Measurements from ENCODE around the gene KATNBL1. TPM values are rescaled to one million over a fixed set of nuclear protein-coding genes. Genes with fewer than 3 reads are reported as not detected.

KATNBL1 gene
- total RNA-seq, 1 donor from 2014 or later: 37.9 TPM

DNA sequence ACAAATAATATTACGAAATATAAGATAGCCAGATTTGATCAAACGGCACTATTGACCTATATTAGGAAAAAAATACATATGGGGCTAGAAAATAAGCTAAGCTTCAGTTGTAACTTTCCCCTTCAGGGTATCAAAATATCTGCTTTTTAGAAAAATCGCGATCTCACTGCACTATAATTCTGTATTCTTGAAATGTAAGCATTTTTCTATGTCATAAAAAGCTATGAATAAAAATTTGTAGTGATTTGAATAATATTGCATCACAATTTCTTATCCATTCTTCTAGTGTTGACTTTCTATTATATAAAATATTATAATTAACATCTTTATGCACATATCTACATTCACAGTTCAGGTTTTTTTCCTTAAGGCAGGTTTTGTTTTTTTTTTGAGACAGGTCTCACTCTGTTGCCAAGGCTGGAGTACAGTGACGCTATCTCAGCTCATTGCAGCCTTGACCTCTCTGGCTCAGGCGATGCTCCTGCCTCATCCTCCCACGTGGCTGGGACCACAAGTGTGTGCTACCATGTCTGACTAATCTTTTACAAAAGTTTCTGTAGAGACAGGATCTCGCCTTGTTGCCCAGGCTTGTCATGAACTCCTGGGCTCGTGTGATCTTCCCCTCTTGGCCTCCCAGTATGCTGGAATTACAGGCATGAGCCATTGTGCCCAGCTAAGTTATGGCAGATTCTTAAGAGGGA is 36.5 kb upstream of the KATNBL1 start:
- ATAC-seq (no peak), DNase-seq (no peak)
- H3K4me1 ChIP-seq: no peaks in the 10 kb centered on the region
- intact Hi-C loops (cut with DNase I): no loop called here
- no peaks in the 10 kb centered on the region for H3K9me3 ChIP-seq
- peaks cover 74% of the 10 kb centered on the region for H3K36me3 ChIP-seq
- no peak overlapping the region for H3K4me3 ChIP-seq
- H3K27ac ChIP-seq: no peak overlapping the region
- no peaks in the 10 kb centered on the region for H3K27me3 ChIP-seq
- TF ChIP-seq, protein P1, sequence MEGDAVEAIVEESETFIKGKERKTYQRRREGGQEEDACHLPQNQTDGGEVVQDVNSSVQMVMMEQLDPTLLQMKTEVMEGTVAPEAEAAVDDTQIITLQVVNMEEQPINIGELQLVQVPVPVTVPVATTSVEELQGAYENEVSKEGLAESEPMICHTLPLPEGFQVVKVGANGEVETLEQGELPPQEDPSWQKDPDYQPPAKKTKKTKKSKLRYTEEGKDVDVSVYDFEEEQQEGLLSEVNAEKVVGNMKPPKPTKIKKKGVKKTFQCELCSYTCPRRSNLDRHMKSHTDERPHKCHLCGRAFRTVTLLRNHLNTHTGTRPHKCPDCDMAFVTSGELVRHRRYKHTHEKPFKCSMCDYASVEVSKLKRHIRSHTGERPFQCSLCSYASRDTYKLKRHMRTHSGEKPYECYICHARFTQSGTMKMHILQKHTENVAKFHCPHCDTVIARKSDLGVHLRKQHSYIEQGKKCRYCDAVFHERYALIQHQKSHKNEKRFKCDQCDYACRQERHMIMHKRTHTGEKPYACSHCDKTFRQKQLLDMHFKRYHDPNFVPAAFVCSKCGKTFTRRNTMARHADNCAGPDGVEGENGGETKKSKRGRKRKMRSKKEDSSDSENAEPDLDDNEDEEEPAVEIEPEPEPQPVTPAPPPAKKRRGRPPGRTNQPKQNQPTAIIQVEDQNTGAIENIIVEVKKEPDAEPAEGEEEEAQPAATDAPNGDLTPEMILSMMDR (IDR thresholded peaks at IDR 0.05): no peak

DNA sequence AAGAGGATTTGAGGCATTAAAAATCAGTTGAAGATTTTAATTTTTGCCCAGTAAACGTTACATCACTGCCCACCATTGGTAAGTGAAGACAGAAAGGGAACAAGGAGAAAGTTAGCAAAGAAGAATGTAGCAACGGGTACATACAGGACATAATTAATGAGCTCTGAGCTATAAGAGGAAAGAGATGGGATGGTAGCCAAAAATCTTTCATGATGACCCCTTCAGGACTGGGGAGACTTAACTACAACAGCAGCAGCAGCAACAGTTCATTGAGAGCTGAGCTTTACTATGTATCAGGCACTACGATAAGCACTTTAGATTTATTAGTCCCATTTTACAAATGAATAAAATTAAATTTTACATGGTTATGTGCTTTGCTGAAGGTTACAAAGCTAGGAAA is 33.3 kb upstream of the KATNBL1 start:
- no peaks in the 10 kb centered on the region for H3K27me3 ChIP-seq
- H3K9me3 ChIP-seq: no peaks in the 10 kb centered on the region
- no peak overlapping the region for H3K27ac ChIP-seq
- no peak for ATAC-seq
- intact Hi-C loops (cut with DNase I): no loop called here
- no peak overlapping the region for H3K4me3 ChIP-seq
- H3K4me1 ChIP-seq: no peaks in the 10 kb centered on the region
- TF ChIP-seq, protein P1 (IDR thresholded peaks at IDR 0.05): no peak
- no peak for DNase-seq
- H3K36me3 ChIP-seq: peaks cover 72% of the 10 kb centered on the region

DNA sequence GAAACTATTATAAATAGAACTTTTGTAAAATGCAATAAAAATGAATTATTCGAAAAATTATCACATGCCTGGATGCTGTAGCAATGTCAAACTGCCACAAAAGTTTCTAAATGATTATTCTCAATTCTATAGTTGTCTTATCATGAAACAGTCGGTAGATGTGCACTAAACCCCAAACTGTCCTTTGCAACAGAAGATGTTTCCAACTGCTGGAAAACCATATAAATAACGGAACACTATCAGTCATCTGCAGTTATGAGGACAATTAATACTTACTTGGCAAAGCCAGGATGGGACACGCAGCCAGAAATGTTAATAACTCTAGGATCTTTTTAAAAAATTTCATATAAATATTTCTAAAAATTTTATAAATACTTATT is 32.4 kb upstream of the KATNBL1 start:
- DNase-seq: no peak
- no peaks in the 10 kb centered on the region for H3K9me3 ChIP-seq
- ATAC-seq: no peak
- H3K27ac ChIP-seq: no peak overlapping the region
- no peaks in the 10 kb centered on the region for H3K27me3 ChIP-seq
- intact Hi-C loops (cut with DNase I): no loop called here
- H3K4me3 ChIP-seq: no peak overlapping the region
- TF ChIP-seq, protein P1 (IDR thresholded peaks at IDR 0.05): no peak
- H3K4me1 ChIP-seq: no peaks in the 10 kb centered on the region
- peaks cover 81% of the 10 kb centered on the region for H3K36me3 ChIP-seq

DNA sequence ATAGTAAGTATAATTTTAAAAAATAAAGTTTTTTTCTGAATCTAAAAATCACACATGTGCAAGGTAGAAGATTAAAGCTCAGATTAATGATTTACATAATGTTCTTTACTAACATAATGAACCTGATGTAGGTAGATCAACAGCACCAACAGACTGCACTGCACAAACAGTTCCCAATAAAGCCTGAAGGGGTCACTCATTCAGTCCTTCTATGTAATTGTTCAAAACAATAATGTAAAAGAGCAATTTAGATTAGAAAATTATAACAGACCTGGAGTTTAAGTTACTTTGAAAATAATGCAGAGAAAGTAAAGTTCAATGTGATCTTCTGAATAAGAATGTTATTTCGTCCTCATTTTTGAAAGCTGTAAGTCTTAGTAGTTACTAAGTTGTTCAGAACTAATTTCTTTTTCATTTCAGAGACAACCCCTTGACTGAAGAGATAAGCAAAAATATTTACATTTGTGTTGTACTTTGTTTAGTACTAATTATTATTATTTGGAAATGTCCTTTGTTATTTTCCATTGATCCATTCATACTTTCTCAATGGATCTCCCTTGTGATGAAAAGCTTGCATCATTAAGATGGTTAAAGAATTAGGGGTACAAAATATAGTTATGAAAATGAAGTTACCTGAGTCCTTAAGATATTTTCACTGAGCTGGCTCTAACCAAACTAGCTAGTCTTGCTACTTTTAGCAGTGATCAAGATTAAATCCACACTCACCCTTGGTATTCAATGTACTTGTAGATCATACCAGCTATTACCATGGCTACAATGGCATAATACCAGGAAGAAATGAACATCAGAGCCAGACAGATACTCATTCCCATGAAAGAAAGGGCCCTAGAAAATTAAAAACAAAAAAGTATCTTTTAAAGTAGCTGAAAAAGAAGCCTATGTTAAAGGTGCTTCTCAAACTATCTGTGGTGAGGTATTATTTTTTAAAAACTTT is 31.8 kb upstream of the KATNBL1 start:
- intact Hi-C loops (cut with DNase I): no loop called here
- peaks cover 87% of the 10 kb centered on the region for H3K36me3 ChIP-seq

DNA sequence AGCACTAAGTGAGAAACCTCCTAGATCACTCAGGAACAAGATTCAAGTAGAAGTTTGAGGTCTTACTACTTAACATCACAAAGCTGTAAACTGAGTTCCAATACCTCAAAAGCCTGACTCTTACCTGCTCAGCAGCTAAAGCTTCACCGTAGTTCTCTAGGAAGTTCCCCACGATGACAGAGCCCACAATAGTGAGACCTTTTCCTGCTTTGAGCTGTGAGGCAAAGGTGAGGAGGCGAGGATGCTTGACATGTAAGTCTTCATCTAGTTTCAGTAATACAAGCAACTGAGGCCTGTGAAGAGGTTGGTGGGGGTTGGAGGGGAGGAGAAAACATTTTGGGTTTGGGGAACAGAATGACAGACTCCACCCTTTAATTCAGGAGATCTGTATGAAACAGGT is 30.6 kb upstream of the KATNBL1 start:
- intact Hi-C loops (cut with DNase I): no loop called here
- Histone ChIP-seq H3K27ac (no peak overlapping the region), H3K4me1 (no peaks in the 10 kb centered on the region), H3K9me3 (no peaks in the 10 kb centered on the region), H3K4me3 (no peak overlapping the region), H3K27me3 (no peaks in the 10 kb centered on the region), H3K36me3 (peaks cover 97% of the 10 kb centered on the region)
- DNase-seq: no peak
- no peak for ATAC-seq
- TF ChIP-seq, protein P1 (IDR thresholded peaks at IDR 0.05): no peak

More for the DNA sequence above, 31.8 kb upstream of the KATNBL1 start:
- ATAC-seq: peak; percentile 76
- H3K27me3 ChIP-seq: no peaks in the 10 kb centered on the region
- no peak overlapping the region for H3K27ac ChIP-seq
- H3K4me3 ChIP-seq: no peak overlapping the region
- H3K9me3 ChIP-seq: no peaks in the 10 kb centered on the region
- H3K4me1 ChIP-seq: no peaks in the 10 kb centered on the region
- DNase-seq: no peak
- TF ChIP-seq, protein P1 (IDR thresholded peaks at IDR 0.05): peak; percentile 79

Data from upper lobe of right lung (tissue), 1 donor.